ENCODE results near the gene PTH. TPM values are rescaled to one million over a fixed set of nuclear protein-coding genes. Genes with fewer than 3 reads are reported as not detected.

Gene PTH
- total RNA-seq, 1 donor from 2014 or later: not detected

GRCh38 chr11:13449522-13449921 lies 46.3 kb downstream of the PTH start:
- DNase-seq (ENCODE audit: low read depth in 2 of 2): no peak

- DNase-seq (ENCODE audit: low read depth in 2 of 2): peak in 1 of 2 donors; percentile 48
These were observed 46.9 kb downstream of the PTH start for GRCh38 chr11:13448876-13449275.

- DNase-seq (ENCODE audit: low read depth in 2 of 2): peak in 1 of 2 donors; percentile 67
These were observed 49.4 kb downstream of the PTH start for GRCh38 chr11:13446444-13446843.

GRCh38 chr11:13445588-13445987 lies 50.2 kb downstream of the PTH start:
- no peak for DNase-seq (ENCODE audit: low read depth in 2 of 2)

Other genes with a start within 250 kb of the PTH start
- 7.4 and 9.6 TPM in 2 replicates for gene BMAL1, start 218.2 kb downstream of the PTH start, total RNA-seq
- 86.8 and 94.1 TPM in 2 replicates for gene BTBD10, start 32.8 kb downstream of the PTH start, total RNA-seq
- gene FAR1, start 172.7 kb upstream of the PTH start, total RNA-seq: 51.3 and 57.4 TPM in 2 replicates

Data from dermis microvascular lymphatic vessel endothelial cell (primary cell).